Measurements from ENCODE around the gene SORCS2. TPM values are rescaled to one million over a fixed set of nuclear protein-coding genes. Genes with fewer than 3 reads are reported as not detected.

SORCS2 gene
- total RNA-seq, 1 donor = under 0.01 TPM

GRCh38 chr4:7315286-7315685 lies 122.9 kb downstream of the SORCS2 start:
- no peak for DNase-seq (ENCODE audit: low read depth in 2 of 3, low spot score in 2 of 3)

GRCh38 chr4:7315935-7316334 lies 123.6 kb downstream of the SORCS2 start:
- no peak for DNase-seq (ENCODE audit: low read depth in 2 of 3, low spot score in 2 of 3)

GRCh38 chr4:7319024-7319423 lies 126.7 kb downstream of the SORCS2 start:
- DNase-seq (ENCODE audit: low read depth in 2 of 3, low spot score in 2 of 3) = no peak

GRCh38 chr4:7320206-7320797 lies 128.0 kb downstream of the SORCS2 start:
- no peak for DNase-seq (ENCODE audit: low read depth in 2 of 3, low spot score in 2 of 3)

GRCh38 chr4:7322166-7322991 lies 130.0 kb downstream of the SORCS2 start:
- DNase-seq (ENCODE audit: low read depth in 2 of 3, low spot score in 2 of 3) = no peak

- DNase-seq (ENCODE audit: low read depth in 2 of 3, low spot score in 2 of 3) = no peak
Measured at GRCh38 chr4:7323461-7323871, 131.1 kb downstream of the SORCS2 start.

GRCh38 chr4:7323872-7324650 lies 131.7 kb downstream of the SORCS2 start:
- DNase-seq (ENCODE audit: low read depth in 2 of 3, low spot score in 2 of 3) = no peak

GRCh38 chr4:7324651-7325121 lies 132.3 kb downstream of the SORCS2 start:
- DNase-seq (ENCODE audit: low read depth in 2 of 3, low spot score in 2 of 3) = no peak

GRCh38 chr4:7325541-7325940 lies 133.2 kb downstream of the SORCS2 start:
- DNase-seq (ENCODE audit: low read depth in 2 of 3, low spot score in 2 of 3) = no peak

- DNase-seq (ENCODE audit: low read depth in 2 of 3, low spot score in 2 of 3) = no peak
Measured at GRCh38 chr4:7326306-7326692, 134.0 kb downstream of the SORCS2 start.

GRCh38 chr4:7326693-7327340 lies 134.5 kb downstream of the SORCS2 start:
- no peak for DNase-seq (ENCODE audit: low read depth in 2 of 3, low spot score in 2 of 3)

- DNase-seq (ENCODE audit: low read depth in 2 of 3, low spot score in 2 of 3) = no peak
Measured at GRCh38 chr4:7327341-7327885, 135.1 kb downstream of the SORCS2 start.

- DNase-seq (ENCODE audit: low read depth in 2 of 3, low spot score in 2 of 3) = no peak
Measured at GRCh38 chr4:7328162-7328912, 136.0 kb downstream of the SORCS2 start.

- DNase-seq (ENCODE audit: low read depth in 2 of 3, low spot score in 2 of 3) = no peak
Measured at GRCh38 chr4:7328913-7329638, 136.7 kb downstream of the SORCS2 start.

- DNase-seq (ENCODE audit: low read depth in 2 of 3, low spot score in 2 of 3) = no peak
Measured at GRCh38 chr4:7330031-7330596, 137.8 kb downstream of the SORCS2 start.

- DNase-seq (ENCODE audit: low read depth in 2 of 3, low spot score in 2 of 3) = no peak
Measured at GRCh38 chr4:7330811-7331681, 138.7 kb downstream of the SORCS2 start.

GRCh38 chr4:7331682-7332000 lies 139.3 kb downstream of the SORCS2 start:
- no peak for DNase-seq (ENCODE audit: low read depth in 2 of 3, low spot score in 2 of 3)

Measured in hematopoietic multipotent progenitor cell (in vitro differentiated cells).